ENCODE data around the gene EMID1. TPM values are rescaled to one million over a fixed set of nuclear protein-coding genes. Genes with fewer than 3 reads are reported as not detected.

EMID1 gene
- total RNA-seq, 1 donor from 2014 or later = 33.8 TPM

DNA sequence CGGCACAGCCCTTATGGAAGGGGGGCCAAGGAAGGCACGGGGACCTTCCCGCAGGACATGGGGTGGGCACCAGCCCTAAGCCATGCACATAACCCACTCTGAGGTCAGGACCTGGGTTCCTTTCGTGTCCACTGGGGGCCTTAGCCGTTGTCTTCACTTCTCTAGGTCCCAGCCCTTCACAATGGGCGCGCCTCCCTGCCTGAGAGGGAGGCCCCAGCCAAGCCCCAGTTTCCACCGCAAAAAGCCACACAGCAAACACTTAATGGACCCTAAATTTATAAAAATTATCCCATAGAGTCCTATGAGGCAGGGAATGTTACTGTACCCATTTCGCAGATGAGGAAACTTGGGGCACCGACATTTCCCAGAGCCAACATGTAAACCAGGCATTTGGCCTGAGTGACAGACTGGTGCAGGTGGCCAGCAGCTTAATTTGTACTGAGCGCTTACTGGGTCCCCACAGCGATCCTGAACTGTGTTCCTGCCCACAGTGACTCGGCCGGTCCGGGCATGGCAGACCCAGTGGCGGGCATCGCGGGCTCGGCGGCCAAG, 102.0 kb downstream of the EMID1 start:
- FAIRE-seq (no peak), DNase-seq (ENCODE audit: low spot score in 2 of 2) (peak in 1 of 2 donors; percentile 32)

DNA sequence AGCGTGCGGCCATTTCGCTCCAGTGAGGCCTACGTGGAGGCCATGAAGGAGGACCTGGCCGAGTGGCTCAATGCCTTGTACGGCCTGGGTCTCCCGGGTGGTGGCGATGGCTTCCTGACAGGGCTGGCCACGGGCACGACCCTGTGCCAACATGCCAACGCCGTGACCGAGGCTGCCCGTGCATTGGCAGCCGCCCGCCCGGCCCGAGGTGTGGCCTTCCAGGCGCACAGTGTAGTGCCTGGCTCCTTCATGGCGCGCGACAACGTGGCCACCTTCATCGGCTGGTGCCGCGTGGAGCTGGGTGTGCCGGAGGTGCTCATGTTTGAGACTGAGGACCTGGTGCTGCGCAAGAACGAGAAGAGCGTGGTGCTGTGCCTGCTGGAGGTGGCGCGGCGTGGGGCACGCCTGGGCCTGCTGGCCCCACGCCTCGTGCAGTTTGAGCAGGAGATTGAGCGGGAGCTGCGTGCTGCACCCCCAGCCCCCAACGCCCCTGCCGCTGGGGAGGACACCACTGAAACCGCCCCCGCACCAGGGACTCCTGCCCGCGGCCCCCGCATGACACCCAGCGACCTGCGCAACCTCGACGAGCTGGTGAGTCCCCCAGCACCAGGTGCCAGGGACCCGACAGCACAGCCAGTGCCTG, 102.6 kb downstream of the EMID1 start:
- DNase-seq (ENCODE audit: low spot score in 2 of 2) (no peak), FAIRE-seq (no peak)

DNA sequence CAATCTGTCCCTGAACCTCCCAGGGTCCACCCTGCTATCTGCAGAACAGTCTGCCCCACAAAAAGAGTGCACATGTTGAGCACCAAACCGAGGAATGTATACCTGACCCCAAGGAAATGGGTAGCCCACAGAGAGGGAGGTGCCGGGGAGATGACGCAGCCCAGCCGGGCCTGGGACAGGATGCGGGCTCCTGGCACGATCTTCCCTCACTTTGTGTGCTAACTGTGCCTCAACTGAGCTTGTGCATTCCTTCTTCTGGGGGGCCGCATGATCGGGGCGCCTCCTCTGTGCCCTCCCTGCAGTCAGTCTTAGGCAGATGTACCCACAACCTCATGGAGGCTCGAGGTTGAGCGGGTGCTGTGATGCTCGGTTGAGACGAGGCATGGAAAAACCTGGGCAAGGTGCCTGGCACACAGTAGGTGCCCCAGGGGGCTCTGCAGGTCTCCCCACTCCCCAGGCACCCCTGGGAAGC, 103.1 kb downstream of the EMID1 start:
- DNase-seq (ENCODE audit: low spot score in 2 of 2) (no peak), FAIRE-seq (no peak)

Small RNA genes within 50 kb of the gene (small RNA-seq; reads per million reads assigned to genes)
- gene RNU6-1219P = not detected

Other genes with a start within 250 kb of the EMID1 start
- gene C22orf31, start 144.1 kb upstream of the EMID1 start, total RNA-seq = 0.41 TPM
- 6.9 TPM for gene KREMEN1, start 132.9 kb upstream of the EMID1 start, total RNA-seq
- gene RHBDD3, start 62.1 kb downstream of the EMID1 start, total RNA-seq = 14.7 TPM
- 205 TPM for gene EWSR1, start 62.4 kb downstream of the EMID1 start, total RNA-seq
- 2.9 TPM for gene GAS2L1, start 100.8 kb downstream of the EMID1 start, total RNA-seq
- 2.0 TPM for gene RASL10A, start 109.8 kb downstream of the EMID1 start, total RNA-seq
- gene AP1B1, start 182.7 kb downstream of the EMID1 start, total RNA-seq = 44.8 TPM
- gene RFPL1, start 232.7 kb downstream of the EMID1 start, total RNA-seq = under 0.01 TPM

Data from frontal cortex (tissue), 4 donors.